D721Med (cell line): ENCODE measurements around the gene NTRK3.

Experiments used
- DNase-seq: peaks from one replicate; pipeline ENCODE4 v3.0.0; 2011; ENCODE audit warnings: low spot score; ENCODE audit not compliant: insufficient read length
- FAIRE-seq: peaks from 2 replicates; lab custom pipeline; 2011; peaks lifted over from hg19 to GRCh38; lab: Jason Lieb, UNC
- CTCF ChIP-seq: IDR thresholded peaks from 2 replicates; pipeline ENCODE4 v1.5.1; 2012; ENCODE audit warnings: mild to moderate bottlenecking, control low read depth; ENCODE audit not compliant: insufficient read depth; ENCODE audit errors: missing control alignments

The NTRK3 gene

GRCh38 chr15:88002706-88003105 is 253.8 kb downstream of the NTRK3 start:
- no peak for FAIRE-seq
- DNase-seq: no peak

GRCh38 chr15:87998630-87999029 is 257.9 kb downstream of the NTRK3 start:
- DNase-seq: no peak
- TF ChIP-seq CTCF: no peak
- no peak for FAIRE-seq

More at GRCh38 chr15:88002706-88003105, 253.8 kb downstream of the NTRK3 start:
- TF ChIP-seq CTCF: no peak

GRCh38 chr15:87986776-87987175 is 269.8 kb downstream of the NTRK3 start:
- no peak for FAIRE-seq
- no peak for DNase-seq
- no peak for TF ChIP-seq CTCF

- no peak for FAIRE-seq
- DNase-seq: no peak
- no peak for TF ChIP-seq CTCF
Observed at GRCh38 chr15:87985451-87985850, 271.1 kb downstream of the NTRK3 start.

- no peak for TF ChIP-seq CTCF
- FAIRE-seq (no peak), DNase-seq (no peak)
Observed at GRCh38 chr15:87981969-87982368, 274.6 kb downstream of the NTRK3 start.

GRCh38 chr15:87977907-87978306 is 278.6 kb downstream of the NTRK3 start:
- DNase-seq (no peak), FAIRE-seq (no peak)
- TF ChIP-seq CTCF: no peak

GRCh38 chr15:87976552-87976951 is 280.0 kb downstream of the NTRK3 start:
- no peak for TF ChIP-seq CTCF
- FAIRE-seq (no peak), DNase-seq (no peak)
